Mesenchymal stem cell (in vitro differentiated cells and primary cell): ENCODE results near the gene MRPL49.

ENCODE experiments used
- DNase-seq: peaks from one replicate; pipeline ENCODE4 v3.0.0-alpha.2; 2013
- H2AFZ ChIP-seq: one replicate; pipeline ENCODE4 v1.6.1; 2013; ENCODE audit warnings: low read depth, mild to moderate bottlenecking, control low read depth, inconsistent platforms, low read length, moderate library complexity
- H2AK5ac ChIP-seq: 2 replicates; pipeline ENCODE4 v1.6.1; 2013; ENCODE audit warnings: low read length, moderate library complexity, mild to moderate bottlenecking, inconsistent platforms; ENCODE audit not compliant: severe bottlenecking
- H2BK120ac ChIP-seq: one replicate; pipeline ENCODE4 v1.6.1; 2013; ENCODE audit warnings: low read depth, mild to moderate bottlenecking, inconsistent platforms, low read length, moderate library complexity
- H2BK12ac ChIP-seq, 2 experiments: one replicate each; pipeline ENCODE4 v1.6.1; 2013; ENCODE audit warnings: inconsistent platforms in 2 of 2, low read length in 2 of 2, mild to moderate bottlenecking in 2 of 2, moderate library complexity in 2 of 2, control low read depth in 1 of 2
- H2BK15ac ChIP-seq: one replicate; pipeline ENCODE4 v1.6.1; 2013; ENCODE audit warnings: mild to moderate bottlenecking, low read depth, inconsistent platforms; ENCODE audit not compliant: poor library complexity, severe bottlenecking
- H2BK5ac ChIP-seq: 2 replicates; pipeline ENCODE4 v1.6.1; 2013; ENCODE audit warnings: low read depth, mild to moderate bottlenecking, low read length, control low read depth, inconsistent platforms; ENCODE audit not compliant: poor library complexity, severe bottlenecking
- H3K14ac ChIP-seq, 2 experiments: one replicate each; pipeline ENCODE4 v1.6.1; 2013; ENCODE audit warnings: inconsistent platforms in 2 of 2, low read length in 2 of 2, control low read depth in 1 of 2, mild to moderate bottlenecking in 1 of 2, moderate library complexity in 1 of 2
- H3K18ac ChIP-seq, 2 experiments: one replicate each; pipeline ENCODE4 v1.6.1; 2013; ENCODE audit warnings: inconsistent platforms in 2 of 2, low read length in 2 of 2, control low read depth in 1 of 2, low read depth in 1 of 2, mild to moderate bottlenecking in 1 of 2
- H3K23ac ChIP-seq, 2 experiments: one replicate each; pipeline ENCODE4 v1.6.1; 2013; ENCODE audit warnings: inconsistent platforms in 2 of 2, low read length in 2 of 2, mild to moderate bottlenecking in 2 of 2, moderate library complexity in 2 of 2, control low read depth in 1 of 2
- H3K27ac ChIP-seq: 2 replicates; pipeline ENCODE4 v1.5.1; 2013; ENCODE audit warnings: mild to moderate bottlenecking, moderate library complexity, low read length, control low read depth, inconsistent platforms; ENCODE audit not compliant: poor library complexity, severe bottlenecking
- H3K27me3 ChIP-seq, 2 experiments: 2 replicates each; pipeline versions ENCODE4 v1.6.1 to v1.7.0; 2013; ENCODE audit warnings: low read length in 2 of 2, mild to moderate bottlenecking in 2 of 2, moderate library complexity in 2 of 2, control low read depth in 1 of 2, inconsistent platforms in 1 of 2; ENCODE audit not compliant: control insufficient read depth in 1 of 2, insufficient read depth in 1 of 2
- H3K36me3 ChIP-seq, 2 experiments: 2 replicates each; pipeline versions ENCODE4 v1.6.1 to v1.7.0; 2013; ENCODE audit warnings: low read length in 2 of 2, control low read depth in 1 of 2, inconsistent platforms in 1 of 2, low read depth in 1 of 2, mild to moderate bottlenecking in 1 of 2; ENCODE audit not compliant: insufficient read depth in 2 of 2, control insufficient read depth in 1 of 2
- H3K4ac ChIP-seq, 2 experiments: one replicate each; pipeline ENCODE4 v1.6.1; 2013; ENCODE audit warnings: inconsistent platforms in 2 of 2, low read length in 2 of 2, mild to moderate bottlenecking in 2 of 2, moderate library complexity in 2 of 2, control low read depth in 1 of 2, low read depth in 1 of 2
- H3K4me1 ChIP-seq: 2 replicates; pipeline ENCODE4 v1.6.1; 2013; ENCODE audit warnings: low read depth, low read length, control low read depth; ENCODE audit not compliant: control insufficient read depth, insufficient read depth
- H3K4me2 ChIP-seq: 2 replicates; pipeline ENCODE4 v1.6.1; 2013; ENCODE audit warnings: low read length, mild to moderate bottlenecking, inconsistent platforms; ENCODE audit not compliant: poor library complexity, severe bottlenecking
- H3K4me3 ChIP-seq, 2 experiments: 2 replicates each; pipeline versions ENCODE4 v1.5.1 to v1.7.0; 2013; ENCODE audit warnings: low read length in 2 of 2, mild to moderate bottlenecking in 2 of 2, control low read depth in 1 of 2, low read depth in 1 of 2; ENCODE audit not compliant: insufficient read depth in 1 of 2
- H3K79me1 ChIP-seq: replicated peaks from 2 replicates; pipeline ENCODE4 v1.6.1; 2013; ENCODE audit warnings: mild to moderate bottlenecking, control low read depth, low read length, inconsistent platforms; ENCODE audit not compliant: poor library complexity, severe bottlenecking
- H3K9ac ChIP-seq: 2 replicates; pipeline ENCODE4 v1.7.0; 2013; ENCODE audit warnings: mild to moderate bottlenecking, low read length, moderate library complexity
- H3K9me3 ChIP-seq: 2 replicates; pipeline ENCODE4 v1.7.0; 2013; ENCODE audit warnings: mild to moderate bottlenecking, low read length; ENCODE audit not compliant: control insufficient read depth
- H4K8ac ChIP-seq: one replicate; pipeline ENCODE4 v1.6.1; 2013; ENCODE audit warnings: inconsistent platforms, mild to moderate bottlenecking, low read length, moderate library complexity
- H4K91ac ChIP-seq: one replicate; pipeline ENCODE4 v1.6.1; 2013; ENCODE audit warnings: mild to moderate bottlenecking, low read length, inconsistent platforms
- WGBS: methylation state at CpG from one replicate; pipeline ENCODE4 v1.1.7; 2013; ENCODE audit warnings: mixed read lengths; 5-methylcytosine and 5-hydroxymethylcytosine counted together

MRPL49 gene

GRCh38 chr11:65107751-65108468 is 14.2 kb upstream of the MRPL49 start:
- no peak overlapping the region for H2BK5ac ChIP-seq
- no peak for DNase-seq
- no peak overlapping the region for H3K18ac ChIP-seq
- no peak overlapping the region for H3K23ac ChIP-seq
- H3K9me3 ChIP-seq, result no peaks in the 10 kb centered on the region
- no peak overlapping the region for H4K8ac ChIP-seq
- no peak overlapping the region for H3K9ac ChIP-seq
- no peak overlapping the region for H2AFZ ChIP-seq
- no peak overlapping the region for H2BK120ac ChIP-seq
- H3K4ac ChIP-seq, result no peak overlapping the region
- 98% methylated on average over 51 of the region's 52 CpGs for WGBS
- no peak overlapping the region for H3K14ac ChIP-seq
- H3K4me3 ChIP-seq, result no peak overlapping the region
- no peaks in the 10 kb centered on the region for H3K27me3 ChIP-seq
- peaks cover 21 to 44% of the 10 kb centered on the region in 2 experiments for H3K36me3 ChIP-seq
- H4K91ac ChIP-seq, result peak overlapping the region; percentile 93
- no peak overlapping the region for H3K27ac ChIP-seq
- H2BK15ac ChIP-seq, result peak overlapping the region; percentile 12
- peaks cover 40% of the 10 kb centered on the region for H3K79me1 ChIP-seq
- no peak overlapping the region for H2BK12ac ChIP-seq
- H3K4me2 ChIP-seq, result no peak overlapping the region
- peaks cover 19% of the 10 kb centered on the region for H3K4me1 ChIP-seq
- no peak overlapping the region for H2AK5ac ChIP-seq

DNA sequence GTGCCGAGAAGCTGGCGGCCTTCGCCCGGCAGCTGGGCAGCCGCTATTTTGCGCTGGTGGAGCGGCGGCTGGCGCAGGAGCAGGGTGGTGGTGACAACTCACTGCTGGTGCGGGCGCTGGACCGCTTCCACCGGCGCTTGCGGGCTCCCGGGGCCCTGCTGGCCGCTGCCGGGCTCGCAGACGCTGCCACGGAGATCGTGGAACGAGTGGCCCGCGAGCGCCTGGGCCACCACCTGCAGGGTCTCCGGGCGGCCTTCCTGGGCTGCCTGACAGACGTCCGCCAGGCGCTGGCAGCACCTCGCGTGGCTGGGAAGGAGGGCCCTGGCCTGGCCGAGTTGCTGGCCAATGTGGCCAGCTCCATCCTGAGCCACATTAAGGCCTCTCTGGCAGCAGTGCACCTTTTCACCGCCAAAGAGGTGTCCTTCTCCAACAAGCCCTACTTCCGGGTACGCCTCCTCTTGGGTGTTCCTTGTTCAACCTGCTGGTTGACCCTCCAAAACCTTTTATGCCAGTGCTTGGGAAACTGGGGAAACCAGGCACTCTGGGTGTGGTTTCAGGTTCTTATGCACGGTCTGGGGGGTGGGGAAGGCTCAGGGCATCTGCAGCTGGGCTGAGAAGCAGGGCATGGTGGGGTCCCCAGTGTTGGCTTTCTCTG is 13.5 kb upstream of the MRPL49 start:
- peaks cover 38% of the 10 kb centered on the region for H3K79me1 ChIP-seq
- no peak overlapping the region for H2AK5ac ChIP-seq
- H3K9ac ChIP-seq, result no peak overlapping the region
- no peak overlapping the region for H2BK5ac ChIP-seq
- no peak overlapping the region for H2BK12ac ChIP-seq
- no peak overlapping the region for H3K27ac ChIP-seq
- no peak for DNase-seq
- no peak overlapping the region for H2AFZ ChIP-seq
- 95% methylated on average over 35 of the region's 38 CpGs for WGBS
- peaks cover 21 to 44% of the 10 kb centered on the region in 2 experiments for H3K36me3 ChIP-seq
- H3K4me1 ChIP-seq, result peaks cover 23% of the 10 kb centered on the region
- H3K4ac ChIP-seq, result no peak overlapping the region
- no peak overlapping the region for H2BK120ac ChIP-seq
- H3K4me3 ChIP-seq, result no peak overlapping the region
- H3K14ac ChIP-seq, result no peak overlapping the region
- H4K91ac ChIP-seq, result no peak overlapping the region
- no peak overlapping the region for H4K8ac ChIP-seq
- no peak overlapping the region for H3K23ac ChIP-seq
- no peak overlapping the region for H3K4me2 ChIP-seq
- H3K27me3 ChIP-seq, result no peaks in the 10 kb centered on the region
- H2BK15ac ChIP-seq, result no peak overlapping the region
- H3K9me3 ChIP-seq, result no peaks in the 10 kb centered on the region
- no peak overlapping the region for H3K18ac ChIP-seq

DNA sequence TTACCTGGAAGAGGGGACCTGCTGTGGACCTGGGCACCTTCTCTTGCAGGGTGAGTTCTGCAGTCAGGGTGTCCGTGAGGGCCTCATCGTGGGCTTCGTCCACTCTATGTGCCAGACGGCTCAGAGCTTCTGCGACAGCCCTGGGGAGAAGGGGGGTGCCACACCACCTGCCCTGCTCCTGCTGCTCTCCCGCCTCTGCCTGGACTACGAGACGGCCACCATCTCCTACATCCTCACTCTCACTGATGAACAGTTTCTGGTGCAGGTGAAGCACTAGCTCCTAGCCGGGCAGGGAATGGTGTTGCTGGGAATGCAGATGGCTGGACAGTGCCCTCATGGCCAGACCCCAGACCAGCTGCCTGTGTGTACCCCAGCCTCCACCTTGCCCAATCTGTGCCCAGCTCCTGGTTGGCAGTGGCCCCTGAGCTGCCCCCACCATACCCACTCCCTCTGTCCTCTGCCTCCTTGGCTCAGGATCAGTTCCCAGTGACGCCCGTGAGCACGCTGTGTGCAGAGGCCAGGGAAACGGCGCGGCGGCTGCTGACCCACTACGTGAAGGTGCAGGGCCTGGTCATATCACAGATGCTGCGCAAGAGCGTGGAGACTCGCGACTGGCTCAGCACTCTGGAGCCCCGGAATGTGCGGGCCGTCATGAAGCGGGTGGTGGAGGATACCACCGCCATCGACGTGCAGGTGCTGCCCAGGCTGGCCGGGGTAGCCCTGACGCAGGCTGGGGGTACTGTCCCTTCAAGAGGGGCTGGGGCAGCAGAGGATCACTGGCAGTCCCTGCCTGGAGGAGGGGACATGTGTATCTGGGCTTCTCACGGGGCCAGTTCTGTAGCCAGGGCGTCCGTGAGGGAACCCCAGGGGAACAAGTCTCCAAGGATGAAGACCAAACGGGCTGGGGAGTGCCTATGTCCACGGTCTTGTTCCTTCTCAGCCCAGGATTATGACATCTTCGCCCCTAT is 12.6 kb upstream of the MRPL49 start:
- H2BK5ac ChIP-seq, result no peak overlapping the region
- no peak overlapping the region for H2AK5ac ChIP-seq
- H3K14ac ChIP-seq, result no peak overlapping the region
- no peaks in the 10 kb centered on the region for H3K27me3 ChIP-seq
- H2AFZ ChIP-seq, result no peak overlapping the region
- H3K9me3 ChIP-seq, result no peaks in the 10 kb centered on the region
- peaks cover 27% of the 10 kb centered on the region for H3K4me1 ChIP-seq
- 91% methylated on average over 36 of the region's 36 CpGs for WGBS
- no peak overlapping the region for H3K27ac ChIP-seq
- H3K9ac ChIP-seq, result no peak overlapping the region
- no peak for DNase-seq
- no peak overlapping the region for H4K91ac ChIP-seq
- H4K8ac ChIP-seq, result no peak overlapping the region
- H3K79me1 ChIP-seq, result peaks cover 38% of the 10 kb centered on the region
- no peak overlapping the region for H2BK12ac ChIP-seq
- no peak overlapping the region for H2BK120ac ChIP-seq
- no peak overlapping the region for H2BK15ac ChIP-seq
- no peak overlapping the region for H3K4me3 ChIP-seq
- no peak overlapping the region for H3K18ac ChIP-seq
- peaks cover 21 to 48% of the 10 kb centered on the region in 2 experiments for H3K36me3 ChIP-seq
- no peak overlapping the region for H3K23ac ChIP-seq
- H3K4ac ChIP-seq, result no peak overlapping the region
- H3K4me2 ChIP-seq, result no peak overlapping the region
